HepG2 (cell line): ENCODE data around the gene RRBP1. TPM values are rescaled to one million over a fixed set of nuclear protein-coding genes. Genes with fewer than 3 reads are reported as not detected.
A peak's percentile ranks its signal among the peaks of the same experiment; 100 is the strongest.

Experiments used
- ARHGAP35 ChIP-seq: sonication (generic); formaldehyde crosslinking; IDR thresholded peaks from 2 replicates; pipeline ENCODE4 v1.9.0; 2022; ENCODE audit warnings: mild to moderate bottlenecking, inconsistent platforms, moderate library complexity, missing genetic modification reagents, borderline replicate concordance
- ATF7 ChIP-seq, 2 experiments: fragments of 450-650 bp in 1 of 2; sonication (generic) in 1 of 2; formaldehyde crosslinking in 1 of 2; IDR thresholded peaks; 2 replicates each; pipeline versions ENCODE4 v1.4.0 to v1.6.1; 2016 to 2020; ENCODE audit warnings: antibody characterized with exemption in 1 of 2, mild to moderate bottlenecking in 1 of 2, missing genetic modification reagents in 1 of 2
- KMT2B ChIP-seq: IDR thresholded peaks from 2 replicates; pipeline ENCODE4 v1.6.1; 2016; ENCODE audit warnings: missing genetic modification reagents, missing compliant biosample characterization
- PLSCR1 ChIP-seq: sonication (generic); formaldehyde crosslinking; IDR thresholded peaks from 2 replicates; pipeline ENCODE4 v1.5.0; 2020; ENCODE audit warnings: missing genetic modification reagents, mild to moderate bottlenecking, borderline replicate concordance
- RFX3 ChIP-seq: IDR thresholded peaks from 2 replicates; pipeline ENCODE4 v1.6.1; 2016; ENCODE audit warnings: missing biosample characterization, missing genetic modification reagents
- RNF2 ChIP-seq: fragments of 450-650 bp; conservative IDR thresholded peaks from 2 replicates; pipeline ENCODE4 v1.6.1; 2016; ENCODE audit warnings: low read depth
- SOX13 ChIP-seq, 3 experiments: fragments of 450-650 bp in 1 of 3; sonication (generic) in 1 of 3; formaldehyde crosslinking in 1 of 3; IDR thresholded peaks in 2 of 3; conservative IDR thresholded peaks in 1 of 3; 2 replicates each; pipeline versions ENCODE4 v1.5.0 to v1.6.1; 2016 to 2020; ENCODE audit warnings: antibody characterized with exemption in 1 of 3, mild to moderate bottlenecking in 1 of 3, missing compliant biosample characterization in 1 of 3, missing genetic modification reagents in 1 of 3, moderate library complexity in 1 of 3
- ZC3H4 ChIP-seq: sonication (generic); formaldehyde crosslinking; IDR thresholded peaks from 2 replicates; pipeline ENCODE4 v1.4.0; 2020; ENCODE audit warnings: missing genetic modification reagents, borderline replicate concordance
- ZFYVE20 ChIP-seq: sonication (generic); formaldehyde crosslinking; IDR thresholded peaks from 2 replicates; pipeline ENCODE4 v1.8.0; 2023; ENCODE audit warnings: low read depth, mild to moderate bottlenecking, moderate library complexity, missing genetic modification reagents, borderline replicate concordance
- ZNF251 ChIP-seq: sonication (generic); formaldehyde crosslinking; IDR thresholded peaks from 2 replicates; pipeline ENCODE4 v1.9.0; 2021; ENCODE audit warnings: mild to moderate bottlenecking, missing genetic modification reagents
- ZNF331 ChIP-seq: sonication (generic); formaldehyde crosslinking; IDR thresholded peaks from 2 replicates; pipeline ENCODE4 v1.4.0; 2020; ENCODE audit warnings: missing genetic modification reagents
- ZNF629 ChIP-seq: sonication (generic); formaldehyde crosslinking; conservative IDR thresholded peaks from 2 replicates; pipeline ENCODE4 v1.5.0; 2020; ENCODE audit warnings: missing genetic modification reagents
- ZNF841 ChIP-seq: sonication (generic); formaldehyde crosslinking; IDR thresholded peaks from 2 replicates; pipeline ENCODE4 v1.8.1; 2023; ENCODE audit warnings: missing genetic modification reagents, borderline replicate concordance
- polyA plus RNA-seq, 8 experiments: library from polyadenylated mRNA; depleted of rRNA in 3 of 8; stranded (reverse) in 7 of 8; unstranded in 1 of 8; fragments of >200 nt; fragmentation: Illumina TruSeq in 4 of 8; extraction: Trizol in 4 of 8; gene quantifications; 2 replicates each; pipeline versions ENCODE4 v1.2.1 to v1.2.3, GENCODE V29; 2011 to 2016; ENCODE audit warnings: low read depth in 4 of 8, missing spikeins in 1 of 8, mixed read lengths in 1 of 8; ENCODE audit not compliant: insufficient read depth in 1 of 8
- total RNA-seq, 5 experiments: library from RNA; depleted of rRNA; stranded (reverse); fragments of >200 nt; fragmentation: Illumina TruSeq; extraction: Trizol; gene quantifications; 2 replicates each; pipeline ENCODE4 v1.2.3, GENCODE V29; 2016; ENCODE audit warnings: low read depth in 1 of 5
- TF ChIP-seq, protein P1 (sequence below): sonication (generic); formaldehyde crosslinking; IDR thresholded peaks from 2 replicates; pipeline ENCODE4 v1.4.0; 2020; ENCODE audit warnings: missing genetic modification reagents
- TF ChIP-seq, protein P2 (sequence below): sonication (generic); formaldehyde crosslinking; IDR thresholded peaks from 2 replicates; pipeline ENCODE4 v1.5.1; 2020; ENCODE audit warnings: mild to moderate bottlenecking, missing genetic modification reagents
- TF ChIP-seq, protein P3 (sequence below): sonication (generic); formaldehyde crosslinking; conservative IDR thresholded peaks from 2 replicates; pipeline ENCODE4 v1.4.0; 2020; ENCODE audit warnings: mild to moderate bottlenecking, missing genetic modification reagents, moderate library complexity
- TF ChIP-seq, protein P4 (sequence below): sonication (generic); formaldehyde crosslinking; IDR thresholded peaks from 2 replicates; pipeline ENCODE4 v1.5.0; 2020; ENCODE audit warnings: missing genetic modification reagents, mild to moderate bottlenecking, borderline replicate concordance

RRBP1 gene
- total and polyA plus RNA-seq, 2 of the 13 experiments (the other 11 are each of a cell fraction or from before 2014, with no cell fraction given), result 150 to 222 TPM

DNA sequence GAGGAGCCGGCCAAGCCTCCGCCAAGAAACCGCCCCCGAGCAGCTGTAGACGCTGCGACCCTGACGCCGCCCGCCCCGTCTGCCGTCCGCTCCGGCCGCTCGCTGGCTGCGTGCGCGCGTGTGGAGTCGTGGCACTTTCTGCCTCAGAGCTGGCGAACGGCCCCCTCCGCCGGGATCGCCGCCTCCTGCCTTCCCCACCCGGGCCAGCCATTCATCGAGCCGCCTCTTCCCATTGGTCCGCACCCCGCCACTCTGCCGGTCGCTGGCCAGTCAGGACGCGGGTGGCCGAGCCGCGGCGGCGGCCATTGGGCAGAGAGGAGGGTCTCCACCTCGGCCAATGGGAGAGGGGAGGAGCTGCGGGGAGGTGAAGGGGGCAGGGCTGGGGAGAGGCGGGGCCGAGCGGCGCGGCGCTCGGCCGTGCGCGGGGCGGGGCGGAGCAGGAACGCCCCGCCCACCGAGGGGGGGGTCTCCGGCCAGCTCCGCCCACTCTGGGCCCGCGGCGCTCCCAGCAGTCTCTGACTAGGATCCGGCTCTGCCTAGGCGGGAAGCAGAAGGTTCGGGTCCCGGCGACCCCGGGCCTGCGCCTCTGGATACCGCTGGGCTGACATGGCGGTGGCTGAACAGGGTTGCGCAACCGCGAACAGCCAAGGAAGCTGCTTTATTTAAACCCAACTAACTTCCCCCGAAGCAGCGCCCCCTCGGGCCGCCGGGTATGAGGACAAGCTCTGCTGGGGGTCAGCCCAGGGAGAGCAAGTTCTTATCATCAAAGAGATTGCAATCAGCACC lies at the start of gene RRBP1 (continued):
- TF ChIP-seq ZFYVE20, result peak; percentile 68; the same call in 1 of the 2 replicates
- TF ChIP-seq PLSCR1, result no peak
- TF ChIP-seq SOX13 (IDR thresholded peaks at IDR 0.05), result 0 out of 2 replicates have a peak, but pooled peaks have one; percentile 38
- peak in 1 of 2 experiments; percentile 60; a peak in 1 of 4 replicates for TF ChIP-seq SOX13 (CRISPR knock-in tag; conservative IDR thresholded peaks at IDR 0.05 in 1 of 2, IDR thresholded peaks at IDR 0.05 in 1 of 2)
- TF ChIP-seq, protein P1, sequence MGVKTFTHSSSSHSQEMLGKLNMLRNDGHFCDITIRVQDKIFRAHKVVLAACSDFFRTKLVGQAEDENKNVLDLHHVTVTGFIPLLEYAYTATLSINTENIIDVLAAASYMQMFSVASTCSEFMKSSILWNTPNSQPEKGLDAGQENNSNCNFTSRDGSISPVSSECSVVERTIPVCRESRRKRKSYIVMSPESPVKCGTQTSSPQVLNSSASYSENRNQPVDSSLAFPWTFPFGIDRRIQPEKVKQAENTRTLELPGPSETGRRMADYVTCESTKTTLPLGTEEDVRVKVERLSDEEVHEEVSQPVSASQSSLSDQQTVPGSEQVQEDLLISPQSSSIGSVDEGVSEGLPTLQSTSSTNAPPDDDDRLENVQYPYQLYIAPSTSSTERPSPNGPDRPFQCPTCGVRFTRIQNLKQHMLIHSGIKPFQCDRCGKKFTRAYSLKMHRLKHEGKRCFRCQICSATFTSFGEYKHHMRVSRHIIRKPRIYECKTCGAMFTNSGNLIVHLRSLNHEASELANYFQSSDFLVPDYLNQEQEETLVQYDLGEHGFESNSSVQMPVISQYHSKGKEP (CRISPR knock-in tag), result peak; percentile 95; the same call in 1 of the 2 replicates
- TF ChIP-seq, protein P2, sequence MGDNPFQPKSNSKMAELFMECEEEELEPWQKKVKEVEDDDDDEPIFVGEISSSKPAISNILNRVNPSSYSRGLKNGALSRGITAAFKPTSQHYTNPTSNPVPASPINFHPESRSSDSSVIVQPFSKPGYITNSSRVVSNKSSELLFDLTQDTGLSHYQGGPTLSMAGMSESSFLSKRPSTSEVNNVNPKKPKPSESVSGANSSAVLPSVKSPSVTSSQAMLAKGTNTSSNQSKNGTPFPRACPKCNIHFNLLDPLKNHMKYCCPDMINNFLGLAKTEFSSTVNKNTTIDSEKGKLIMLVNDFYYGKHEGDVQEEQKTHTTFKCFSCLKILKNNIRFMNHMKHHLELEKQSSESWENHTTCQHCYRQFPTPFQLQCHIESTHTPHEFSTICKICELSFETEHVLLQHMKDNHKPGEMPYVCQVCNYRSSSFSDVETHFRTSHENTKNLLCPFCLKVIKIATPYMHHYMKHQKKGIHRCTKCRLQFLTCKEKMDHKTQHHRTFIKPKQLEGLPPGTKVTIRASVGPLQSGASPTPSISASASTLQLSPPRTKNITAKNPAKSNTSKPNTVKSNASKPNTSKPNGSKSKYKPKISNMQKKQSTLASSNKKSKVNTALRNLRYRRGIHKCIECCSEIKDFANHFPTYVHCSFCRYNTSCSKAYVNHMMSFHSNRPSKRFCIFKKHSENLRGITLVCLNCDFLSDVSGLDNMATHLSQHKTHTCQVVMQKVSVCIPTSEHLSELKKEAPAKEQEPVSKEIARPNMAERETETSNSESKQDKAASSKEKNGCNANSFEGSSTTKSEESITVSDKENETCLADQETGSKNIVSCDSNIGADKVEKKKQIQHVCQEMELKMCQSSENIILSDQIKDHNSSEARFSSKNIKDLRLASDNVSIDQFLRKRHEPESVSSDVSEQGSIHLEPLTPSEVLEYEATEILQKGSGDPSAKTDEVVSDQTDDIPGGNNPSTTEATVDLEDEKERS (CRISPR knock-in tag), result peak; percentile 97
- peak; percentile 78; the same call in 1 of the 2 replicates for TF ChIP-seq ZC3H4 (CRISPR knock-in tag)
- TF ChIP-seq KMT2B (CRISPR knock-in tag), result peak; percentile 62
- peak; percentile 53; the same call in 1 of the 2 replicates for TF ChIP-seq RNF2
- TF ChIP-seq, protein P3, sequence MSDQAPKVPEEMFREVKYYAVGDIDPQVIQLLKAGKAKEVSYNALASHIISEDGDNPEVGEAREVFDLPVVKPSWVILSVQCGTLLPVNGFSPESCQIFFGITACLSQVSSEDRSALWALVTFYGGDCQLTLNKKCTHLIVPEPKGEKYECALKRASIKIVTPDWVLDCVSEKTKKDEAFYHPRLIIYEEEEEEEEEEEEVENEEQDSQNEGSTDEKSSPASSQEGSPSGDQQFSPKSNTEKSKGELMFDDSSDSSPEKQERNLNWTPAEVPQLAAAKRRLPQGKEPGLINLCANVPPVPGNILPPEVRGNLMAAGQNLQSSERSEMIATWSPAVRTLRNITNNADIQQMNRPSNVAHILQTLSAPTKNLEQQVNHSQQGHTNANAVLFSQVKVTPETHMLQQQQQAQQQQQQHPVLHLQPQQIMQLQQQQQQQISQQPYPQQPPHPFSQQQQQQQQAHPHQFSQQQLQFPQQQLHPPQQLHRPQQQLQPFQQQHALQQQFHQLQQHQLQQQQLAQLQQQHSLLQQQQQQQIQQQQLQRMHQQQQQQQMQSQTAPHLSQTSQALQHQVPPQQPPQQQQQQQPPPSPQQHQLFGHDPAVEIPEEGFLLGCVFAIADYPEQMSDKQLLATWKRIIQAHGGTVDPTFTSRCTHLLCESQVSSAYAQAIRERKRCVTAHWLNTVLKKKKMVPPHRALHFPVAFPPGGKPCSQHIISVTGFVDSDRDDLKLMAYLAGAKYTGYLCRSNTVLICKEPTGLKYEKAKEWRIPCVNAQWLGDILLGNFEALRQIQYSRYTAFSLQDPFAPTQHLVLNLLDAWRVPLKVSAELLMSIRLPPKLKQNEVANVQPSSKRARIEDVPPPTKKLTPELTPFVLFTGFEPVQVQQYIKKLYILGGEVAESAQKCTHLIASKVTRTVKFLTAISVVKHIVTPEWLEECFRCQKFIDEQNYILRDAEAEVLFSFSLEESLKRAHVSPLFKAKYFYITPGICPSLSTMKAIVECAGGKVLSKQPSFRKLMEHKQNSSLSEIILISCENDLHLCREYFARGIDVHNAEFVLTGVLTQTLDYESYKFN, result peak; percentile 81
- peak; percentile 89 for TF ChIP-seq ZNF331 (CRISPR knock-in tag)
- no peak for TF ChIP-seq RFX3
- TF ChIP-seq, protein P4, sequence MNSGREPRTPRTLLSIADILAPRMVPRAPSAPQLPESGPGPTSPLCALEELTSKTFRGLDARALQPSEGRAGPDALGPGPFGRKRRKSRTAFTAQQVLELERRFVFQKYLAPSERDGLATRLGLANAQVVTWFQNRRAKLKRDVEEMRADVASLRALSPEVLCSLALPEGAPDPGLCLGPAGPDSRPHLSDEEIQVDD (CRISPR knock-in tag), result peak; percentile 53; the same call in 1 of the 2 replicates
- peak; percentile 79; the same call in 1 of the 2 replicates for TF ChIP-seq ZNF251
- TF ChIP-seq ATF7 (IDR thresholded peaks at IDR 0.05), result no peak
- no peak for TF ChIP-seq ATF7 (CRISPR knock-in tag; IDR thresholded peaks at IDR 0.05)
- TF ChIP-seq ZNF629 (CRISPR knock-in tag), result peak; percentile 71
- TF ChIP-seq ZNF841, result no peak
- TF ChIP-seq ARHGAP35, result no peak; the same call in 1 of the 2 replicates
